Measurements from ENCODE around the gene RPS6KL1.

The RPS6KL1 gene

GRCh38 chr14:74953686-74954085, 30.6 kb upstream of the RPS6KL1 start:
- peak overlapping the region; percentile 71 for H3K4me3 ChIP-seq (ENCODE audit: low read depth, low read length)
- no peak for DNase-seq (ENCODE audit: low read depth)

- DNase-seq (ENCODE audit: low read depth): no peak
- H3K4me3 ChIP-seq (ENCODE audit: low read depth, low read length): peak overlapping the region; percentile 71
These were observed 29.8 kb upstream of the RPS6KL1 start for GRCh38 chr14:74952697-74953484.

- DNase-seq (ENCODE audit: low read depth): no peak
- no peak overlapping the region for H3K4me3 ChIP-seq (ENCODE audit: low read depth, low read length)
These were observed 29.2 kb upstream of the RPS6KL1 start for GRCh38 chr14:74952180-74952665.

- no peak overlapping the region for H3K4me3 ChIP-seq (ENCODE audit: low read depth, low read length)
- DNase-seq (ENCODE audit: low read depth): no peak
These were observed 28.6 kb upstream of the RPS6KL1 start for GRCh38 chr14:74951443-74952179.

- no peak overlapping the region for H3K4me3 ChIP-seq (ENCODE audit: low read depth, low read length)
- no peak for DNase-seq (ENCODE audit: low read depth)
These were observed 27.9 kb upstream of the RPS6KL1 start for GRCh38 chr14:74950795-74951442.

- DNase-seq (ENCODE audit: low read depth): no peak
- H3K4me3 ChIP-seq (ENCODE audit: low read depth, low read length): no peak overlapping the region
These were observed 27.0 kb upstream of the RPS6KL1 start for GRCh38 chr14:74949859-74950573.

- no peak for DNase-seq (ENCODE audit: low read depth)
These were observed 26.1 kb upstream of the RPS6KL1 start for GRCh38 chr14:74949191-74949601.

GRCh38 chr14:74948228-74949175, 25.4 kb upstream of the RPS6KL1 start:
- DNase-seq (ENCODE audit: low read depth): no peak
- no peak overlapping the region for H3K4me3 ChIP-seq (ENCODE audit: low read depth, low read length)

More at GRCh38 chr14:74949191-74949601, 26.1 kb upstream of the RPS6KL1 start:
- no peak overlapping the region for H3K4me3 ChIP-seq (ENCODE audit: low read depth, low read length)

- DNase-seq (ENCODE audit: low read depth): no peak
- no peak overlapping the region for H3K4me3 ChIP-seq (ENCODE audit: low read depth, low read length)
These were observed 24.5 kb upstream of the RPS6KL1 start for GRCh38 chr14:74947353-74948227.

- no peak overlapping the region for H3K4me3 ChIP-seq (ENCODE audit: low read depth, low read length)
These were observed 23.7 kb upstream of the RPS6KL1 start for GRCh38 chr14:74946659-74947281.

GRCh38 chr14:74945852-74946658, 23.0 kb upstream of the RPS6KL1 start:
- H3K4me3 ChIP-seq (ENCODE audit: low read depth, low read length): no peak overlapping the region
- no peak for DNase-seq (ENCODE audit: low read depth)

More at GRCh38 chr14:74946659-74947281, 23.7 kb upstream of the RPS6KL1 start:
- no peak for DNase-seq (ENCODE audit: low read depth)

GRCh38 chr14:74945261-74945851, 22.3 kb upstream of the RPS6KL1 start:
- DNase-seq (ENCODE audit: low read depth): no peak
- H3K4me3 ChIP-seq (ENCODE audit: low read depth, low read length): no peak overlapping the region

- H3K4me3 ChIP-seq (ENCODE audit: low read depth, low read length): no peak overlapping the region
- no peak for DNase-seq (ENCODE audit: low read depth)
These were observed 19.5 kb upstream of the RPS6KL1 start for GRCh38 chr14:74942608-74943007.

- no peak overlapping the region for H3K4me3 ChIP-seq (ENCODE audit: low read depth, low read length)
- DNase-seq (ENCODE audit: low read depth): no peak
These were observed 19.1 kb upstream of the RPS6KL1 start for GRCh38 chr14:74942181-74942580.

- DNase-seq (ENCODE audit: low read depth): no peak
- no peak overlapping the region for H3K4me3 ChIP-seq (ENCODE audit: low read depth, low read length)
These were observed 18.6 kb upstream of the RPS6KL1 start for GRCh38 chr14:74941676-74942097.
